Right lung (tissue), 5 donors: ENCODE measurements around the gene COA5. TPM values are rescaled to one million over a fixed set of nuclear protein-coding genes. Genes with fewer than 3 reads are reported as not detected.

Experiments used
- DNase-seq, 2 donors: peaks; one replicate each; pipeline ENCODE4 v3.0.0-alpha.2; 2013
- polyA plus RNA-seq, 5 donors: library from polyadenylated mRNA; unstranded; fragments of 120-200 nt; gene quantifications; one replicate each; pipeline versions ENCODE4 v1.2.1 to v1.2.3, GENCODE V29; 2013; ENCODE audit warnings: inconsistent platforms in 1 of 5, low replicate concordance in 1 of 5; ENCODE audit not compliant: insufficient read length in 5 of 5, insufficient read depth in 1 of 5

The COA5 gene
- polyA plus RNA-seq, 5 donors: 68.8 to 96.0 (median 74.6) TPM

GRCh38 chr2:98576666-98577312, 31.5 kb downstream of the COA5 start:
- no peak for DNase-seq

- no peak for DNase-seq
Measured at GRCh38 chr2:98573426-98573825, 34.9 kb downstream of the COA5 start.

GRCh38 chr2:98572676-98573075, 35.6 kb downstream of the COA5 start:
- no peak for DNase-seq

- no peak for DNase-seq
Measured at GRCh38 chr2:98572211-98572610, 36.1 kb downstream of the COA5 start.

DNA sequence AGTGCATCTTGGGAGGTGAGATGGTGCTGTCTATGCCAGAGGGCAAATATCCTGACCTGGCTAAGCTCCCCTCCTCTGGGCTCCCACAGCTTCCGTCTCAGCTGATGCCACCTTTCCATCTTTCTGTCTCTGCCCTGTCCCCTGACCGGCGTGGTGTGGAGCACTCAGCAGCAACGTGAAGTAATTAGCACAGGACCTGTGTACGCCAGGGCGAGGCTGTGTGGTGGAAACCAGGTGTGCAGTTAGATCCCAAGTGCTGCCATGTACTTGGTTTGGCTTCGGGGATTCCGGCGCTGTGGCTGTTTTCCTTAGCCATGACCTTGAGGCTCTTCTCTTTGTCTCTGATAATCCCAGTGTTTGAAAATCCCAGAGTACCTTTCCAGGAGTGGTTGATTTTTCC, 36.5 kb downstream of the COA5 start:
- DNase-seq: no peak

DNA sequence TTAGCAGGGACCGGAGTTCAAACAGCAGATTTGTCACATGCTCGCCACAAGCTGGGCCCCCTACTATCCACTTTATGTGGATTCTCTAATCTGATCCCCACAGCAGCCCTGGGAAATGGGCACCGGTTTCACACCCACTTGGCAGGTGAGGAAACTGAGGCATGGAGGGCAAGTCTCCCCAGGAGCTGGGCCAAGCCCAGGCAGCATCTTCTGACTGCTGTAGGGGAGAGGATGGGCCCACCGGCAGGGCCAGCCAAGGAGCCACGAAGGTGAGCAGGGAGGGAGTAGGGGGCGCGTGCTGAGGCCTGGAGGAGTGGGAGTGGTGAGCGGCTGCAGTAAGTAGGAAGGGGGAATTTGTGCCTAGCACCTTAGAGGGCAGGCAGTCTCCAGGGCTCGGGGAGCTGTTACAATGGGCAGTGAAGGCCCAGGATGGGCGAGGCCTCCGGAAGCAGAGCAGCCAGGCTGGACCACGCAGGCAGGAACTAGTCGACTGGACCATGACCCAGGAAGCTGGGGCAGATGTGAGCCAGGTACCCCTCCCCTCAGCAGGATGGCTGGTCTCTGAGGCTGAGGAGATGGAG, 37.1 kb downstream of the COA5 start:
- no peak for DNase-seq

DNA sequence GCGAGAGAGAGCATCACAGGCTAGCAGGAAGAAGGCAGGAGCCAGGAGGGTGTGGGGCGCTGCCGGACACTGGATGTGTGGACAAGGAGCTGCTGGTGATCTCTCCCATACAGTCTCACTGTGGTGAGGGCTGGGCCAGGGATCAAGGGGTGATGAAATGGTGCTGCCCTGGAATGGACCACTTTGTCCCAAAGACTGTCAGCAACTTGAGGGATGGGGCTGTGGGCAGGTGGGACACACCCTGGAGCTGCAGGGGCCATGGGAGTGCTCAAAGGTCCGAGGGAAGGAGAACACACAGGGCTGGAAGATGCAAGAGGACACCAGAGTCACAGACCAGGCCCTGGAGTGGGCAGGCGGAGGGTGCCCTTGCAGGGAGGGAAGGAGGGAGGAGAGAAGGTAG, 38.0 kb downstream of the COA5 start:
- DNase-seq: no peak

DNA sequence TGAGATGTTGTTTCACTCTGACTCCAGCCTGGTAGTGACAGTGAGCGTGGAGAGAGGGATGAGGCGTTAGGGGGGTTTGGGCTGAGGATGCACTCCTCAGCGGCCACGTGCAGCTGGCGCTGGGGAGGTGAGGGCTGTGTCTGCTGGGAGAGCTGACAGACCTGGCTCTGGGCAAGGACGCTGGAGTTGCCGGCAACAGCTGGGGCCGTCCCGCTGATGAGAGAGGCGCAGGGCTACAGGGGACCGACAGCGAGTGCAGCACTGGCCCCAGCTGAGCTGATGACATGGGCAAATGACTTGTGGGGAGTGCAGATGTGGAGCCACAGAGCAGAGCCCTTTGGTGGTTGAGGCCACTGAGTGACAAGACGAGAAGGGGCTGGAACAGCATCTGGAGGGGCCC, 38.4 kb downstream of the COA5 start:
- no peak for DNase-seq

GRCh38 chr2:98569197-98569793, 39.0 kb downstream of the COA5 start:
- no peak for DNase-seq

DNA sequence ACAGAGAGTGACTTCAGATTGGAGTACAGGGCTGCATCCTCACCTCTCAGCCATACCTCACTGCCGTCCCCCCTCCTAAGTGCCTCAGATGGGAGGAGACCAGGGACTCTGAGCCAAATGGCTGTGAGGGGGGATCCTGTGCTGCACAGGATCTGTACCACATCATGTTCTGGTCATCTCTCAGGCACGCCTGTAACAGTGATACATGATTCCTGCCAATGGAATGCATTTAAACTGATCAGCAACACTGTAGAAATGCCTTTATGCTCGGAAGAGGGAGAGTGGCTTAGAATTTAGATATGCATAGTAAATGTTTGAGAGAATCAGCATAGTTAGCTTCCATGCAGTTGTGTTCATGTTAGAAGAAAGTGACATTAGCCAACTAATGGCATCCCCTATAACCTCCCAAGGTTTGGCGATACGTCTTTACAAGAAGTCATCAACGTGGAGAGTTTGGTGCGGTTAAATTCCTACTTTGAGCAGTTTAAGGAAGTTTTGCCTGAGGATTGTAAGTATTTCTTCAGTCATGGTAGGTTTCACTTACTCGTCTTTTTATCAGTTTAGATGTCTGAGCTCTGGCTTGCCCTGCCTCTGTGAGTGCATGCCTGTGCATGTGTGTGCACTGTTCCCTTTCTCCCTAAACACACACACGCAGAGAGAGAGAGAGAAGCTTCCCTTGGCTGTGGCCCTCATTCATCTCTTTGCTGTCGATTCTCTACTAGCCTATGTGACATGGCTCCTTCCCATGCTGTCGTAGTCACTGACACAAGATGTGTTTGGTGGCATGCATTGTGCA, 40.0 kb downstream of the COA5 start:
- DNase-seq: no peak

- DNase-seq: no peak
Measured at GRCh38 chr2:98565941-98566340, 42.4 kb downstream of the COA5 start.

DNA sequence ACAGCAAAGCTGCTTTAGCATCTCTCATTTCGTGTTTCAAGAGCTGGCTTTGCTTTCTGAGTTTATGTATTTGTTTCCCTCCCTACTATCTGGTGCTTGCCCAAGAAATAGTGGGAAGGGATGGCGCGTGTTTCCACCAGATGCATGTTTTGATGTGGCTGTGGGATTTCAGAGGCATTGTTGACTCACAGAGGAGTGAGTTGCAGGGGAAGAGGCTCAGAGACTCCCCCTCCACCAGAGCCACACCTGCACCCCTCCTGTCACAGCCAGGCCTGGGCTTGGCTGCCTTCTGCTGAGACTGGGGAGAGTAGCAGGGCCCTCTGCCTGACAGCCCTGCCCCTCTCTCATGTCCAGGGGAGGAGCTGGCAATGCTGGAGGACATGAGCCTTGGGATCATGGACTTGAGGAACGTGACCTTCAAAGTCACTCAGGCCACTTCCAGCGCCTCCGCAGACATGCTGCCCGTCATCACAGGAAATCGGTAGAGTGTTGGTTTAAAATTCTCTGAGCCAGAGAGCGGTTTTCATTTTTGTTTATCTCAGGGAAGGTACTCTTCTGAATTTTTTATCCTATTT, 42.9 kb downstream of the COA5 start:
- no peak for DNase-seq

GRCh38 chr2:98564541-98565132, 43.7 kb downstream of the COA5 start:
- no peak for DNase-seq

DNA sequence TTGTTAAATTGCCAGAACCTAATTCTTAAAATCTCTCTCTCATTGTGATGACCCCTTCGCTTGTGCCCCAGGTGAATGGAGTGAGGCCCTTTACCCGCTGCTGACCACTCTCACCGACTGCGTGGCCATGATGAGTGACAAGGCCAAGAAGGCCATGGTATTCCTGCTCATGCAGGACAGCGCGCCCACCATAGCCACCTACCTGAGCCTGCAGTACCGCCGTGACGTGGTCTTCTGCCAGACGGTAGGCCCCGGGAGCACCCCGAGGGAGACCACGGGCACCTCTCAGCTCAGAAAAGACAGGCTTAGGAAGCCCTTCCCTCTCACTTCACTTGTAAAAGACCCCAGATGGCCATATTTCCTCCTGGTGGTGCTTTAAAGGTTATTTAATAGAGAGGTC, 44.9 kb downstream of the COA5 start:
- no peak for DNase-seq

DNA sequence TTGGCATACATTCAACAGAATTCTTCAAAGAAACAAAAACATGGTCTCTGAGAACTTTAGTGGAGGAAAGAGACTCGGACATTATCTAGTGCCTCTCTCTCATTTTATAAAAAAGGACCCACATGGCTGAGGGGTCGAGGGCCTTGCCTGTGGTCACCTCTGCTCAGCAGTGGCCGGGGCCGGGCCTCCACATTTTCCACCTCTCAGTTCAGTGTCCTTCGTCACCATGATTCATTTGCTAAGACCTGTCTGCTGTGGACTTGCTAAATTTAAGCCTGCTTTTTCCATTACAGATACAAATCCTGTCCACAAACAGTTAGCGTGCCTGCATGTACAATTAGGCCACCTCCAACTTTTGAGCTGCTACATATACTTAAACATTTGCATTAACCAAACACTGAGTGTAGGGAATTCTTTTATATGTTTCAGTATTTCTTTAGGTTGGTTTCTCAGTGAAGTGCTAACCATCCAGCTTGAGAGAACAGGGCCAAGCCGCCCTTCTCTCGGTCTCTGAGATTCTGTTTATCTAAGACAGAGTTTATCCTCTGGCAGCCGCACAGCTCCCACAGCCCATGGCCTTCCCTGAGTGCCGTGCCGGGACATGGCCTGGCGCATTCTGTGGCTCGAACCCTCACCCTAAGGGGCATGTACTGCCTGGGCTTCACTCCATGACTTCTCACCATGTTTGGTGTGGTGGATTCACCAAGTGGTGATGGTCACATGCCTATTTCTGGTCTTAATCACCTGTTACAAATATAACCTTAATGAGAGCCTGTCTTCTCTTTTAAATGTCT, 46.2 kb downstream of the COA5 start:
- DNase-seq: peak; percentile 9 to 11

GRCh38 chr2:98561018-98561417, 47.3 kb downstream of the COA5 start:
- DNase-seq: no peak

DNA sequence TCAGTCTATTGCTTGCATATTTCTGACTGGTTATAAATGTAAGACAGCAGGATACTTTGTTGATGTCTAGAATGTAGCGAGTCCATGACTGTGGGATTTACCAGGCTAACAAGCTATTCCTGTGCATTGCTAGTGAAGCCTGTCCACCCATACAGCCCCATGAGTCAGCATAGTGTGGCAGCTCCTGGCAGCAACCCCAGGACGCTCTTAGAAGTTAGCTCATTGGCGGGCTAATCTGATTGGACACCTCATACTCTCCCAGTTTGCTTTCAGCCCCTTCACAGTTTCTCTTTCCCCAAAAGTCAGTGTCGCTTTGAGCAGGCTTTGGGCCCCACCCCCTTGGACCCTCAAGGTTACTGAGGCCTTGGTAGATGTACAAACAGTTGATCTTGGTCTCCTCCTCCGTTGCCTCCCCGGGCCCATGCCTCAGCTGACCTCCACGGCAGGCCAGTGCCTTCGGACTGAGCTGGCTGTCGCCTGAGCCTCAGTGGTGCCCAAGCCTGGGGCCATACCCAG, 48.0 kb downstream of the COA5 start:
- no peak for DNase-seq

GRCh38 chr2:98559581-98559980, 48.7 kb downstream of the COA5 start:
- DNase-seq: no peak

DNA sequence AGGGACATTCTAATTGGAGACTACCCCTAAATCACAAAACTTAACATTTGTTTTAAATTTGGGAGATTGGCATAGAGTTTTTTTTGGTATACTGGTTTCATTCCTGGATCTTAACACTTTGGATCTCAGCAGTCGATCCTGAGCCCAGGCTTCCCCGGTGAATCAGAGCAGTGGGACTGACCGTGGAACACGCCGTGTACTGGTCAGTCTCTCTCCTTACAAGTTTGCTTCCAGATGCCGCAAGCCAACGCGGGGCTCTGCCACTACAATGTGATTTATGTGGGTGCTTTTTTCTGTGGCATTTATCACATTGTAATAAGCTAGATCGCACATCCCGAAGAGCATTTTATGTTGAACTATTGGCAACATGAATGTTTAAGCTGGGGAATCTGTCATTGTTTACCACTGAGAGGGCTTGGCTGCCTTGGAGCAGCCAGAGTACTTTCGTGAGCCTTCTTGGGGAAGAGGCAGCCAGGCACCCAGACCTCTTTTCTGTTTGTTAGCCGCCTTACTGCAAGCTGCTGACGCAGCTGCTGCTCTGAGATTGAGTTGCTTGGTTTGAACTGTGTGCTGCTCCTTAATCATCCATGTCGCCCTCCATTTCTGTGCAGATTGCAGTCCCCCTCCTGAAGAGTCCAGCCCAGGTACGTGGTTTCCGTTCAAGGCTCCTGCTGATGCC, 49.3 kb downstream of the COA5 start:
- DNase-seq: no peak

- no peak for DNase-seq
Measured at GRCh38 chr2:98556344-98557033, 51.8 kb downstream of the COA5 start.
